NOMO-1 treated with dmso at 0.1 percent for 144 hours (cell line): Measurements from ENCODE around the gene TFDP1.

ENCODE experiments used
- DNase-seq: peaks from one replicate; lab custom pipeline; 2025; ENCODE audit not compliant: unreplicated experiment; lab: John Stamatoyannopoulos, UW

Gene TFDP1

GRCh38 chr13:113629866-113630265 lies 45.3 kb downstream of the TFDP1 start:
- DNase-seq, result no peak

DNA sequence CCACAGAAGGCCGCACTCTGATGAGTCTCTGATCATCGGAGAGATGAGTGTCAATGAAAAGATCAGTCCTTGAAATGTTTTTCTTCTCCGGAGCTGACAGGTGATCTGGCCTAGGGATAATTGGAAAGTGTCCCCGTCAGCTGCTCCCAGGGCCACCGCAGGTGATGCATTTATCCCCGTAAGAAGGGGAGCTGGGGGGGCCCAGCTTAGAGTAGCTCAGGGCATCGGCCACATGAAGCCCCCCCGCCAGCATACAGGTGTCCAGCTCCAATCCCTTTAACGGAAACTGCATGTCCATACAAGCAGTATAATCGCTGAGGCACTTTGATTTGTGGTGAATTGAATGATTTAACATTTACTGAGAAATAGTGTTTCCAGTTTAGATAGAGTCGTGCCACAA lies 45.7 kb downstream of the TFDP1 start:
- no peak for DNase-seq

GRCh38 chr13:113630804-113631203 lies 46.3 kb downstream of the TFDP1 start:
- no peak for DNase-seq

DNA sequence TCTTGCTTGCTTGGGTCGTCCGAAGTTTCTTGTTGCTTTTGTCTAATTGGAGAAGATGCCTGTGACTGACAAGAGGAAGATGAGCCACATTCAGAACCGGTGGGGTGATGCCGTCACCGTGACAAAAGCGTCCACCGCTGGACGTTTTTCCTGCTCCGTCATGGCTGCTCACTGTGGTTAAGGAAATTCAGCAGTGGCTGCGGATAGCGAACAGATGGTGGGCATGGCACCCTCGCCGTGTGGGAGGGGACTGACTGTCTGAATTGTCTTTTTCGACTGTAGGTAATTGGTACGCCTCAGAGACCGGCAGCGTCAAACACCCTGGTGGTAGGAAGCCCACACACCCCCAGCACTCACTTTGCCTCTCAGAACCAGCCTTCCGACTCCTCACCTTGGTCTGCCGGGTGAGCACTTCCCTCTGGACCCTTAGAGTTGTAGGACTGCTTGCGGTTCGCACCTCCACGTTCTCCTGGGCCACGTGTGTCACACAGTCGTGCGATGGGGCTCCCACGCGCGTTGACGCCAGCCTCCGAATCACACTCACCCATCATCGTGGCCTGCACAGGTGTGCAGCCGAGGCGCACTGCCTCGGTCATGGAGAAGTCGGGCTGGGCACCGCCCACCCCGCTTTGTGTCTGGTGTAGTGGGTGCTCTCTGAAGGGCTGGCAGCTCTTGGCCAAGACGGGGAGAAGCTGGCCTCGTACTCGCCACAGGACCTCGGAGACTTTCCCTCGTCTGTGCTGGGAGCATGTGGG lies 47.0 kb downstream of the TFDP1 start:
- DNase-seq, result no peak

GRCh38 chr13:113632706-113633484 lies 48.3 kb downstream of the TFDP1 start:
- no peak for DNase-seq

GRCh38 chr13:113633485-113633873 lies 48.9 kb downstream of the TFDP1 start:
- DNase-seq, result no peak

DNA sequence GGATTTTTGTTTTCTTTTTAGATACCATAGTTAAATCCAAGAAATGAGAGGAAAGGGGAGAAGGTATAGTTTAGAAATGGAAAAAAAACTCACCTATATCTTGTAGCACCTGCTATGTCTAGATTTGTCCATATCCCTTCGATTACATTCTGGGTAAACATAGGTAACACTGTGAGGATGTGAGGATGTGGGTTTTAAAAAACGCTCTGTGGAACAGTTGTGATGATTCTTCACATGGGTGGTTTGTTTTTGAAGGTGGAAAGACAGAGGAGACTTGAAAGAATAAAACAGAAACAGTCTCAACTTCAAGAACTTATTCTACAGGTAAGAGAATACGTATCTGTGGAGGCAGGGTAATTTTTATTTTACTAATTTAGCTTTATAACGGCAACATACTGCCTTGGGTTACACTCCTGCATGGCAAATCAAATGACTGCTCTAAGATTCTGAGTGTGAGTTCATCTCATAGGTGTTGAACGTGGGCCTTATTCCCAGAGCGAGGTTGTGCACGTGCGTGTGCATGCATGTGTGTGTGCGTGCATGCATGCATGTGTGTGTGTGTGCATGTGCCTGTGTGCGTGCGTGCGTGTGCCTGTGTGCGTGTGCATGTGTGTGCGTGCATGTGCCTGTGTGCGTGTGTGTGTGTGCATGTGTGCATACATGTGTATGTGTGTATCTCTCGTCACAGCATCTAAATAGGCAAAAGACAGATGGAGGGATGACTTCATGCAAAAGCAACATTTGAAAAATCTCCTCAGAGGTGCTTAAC lies 49.9 kb downstream of the TFDP1 start:
- no peak for DNase-seq

- no peak for DNase-seq
These were observed 50.5 kb downstream of the TFDP1 start for GRCh38 chr13:113635048-113635420.

DNA sequence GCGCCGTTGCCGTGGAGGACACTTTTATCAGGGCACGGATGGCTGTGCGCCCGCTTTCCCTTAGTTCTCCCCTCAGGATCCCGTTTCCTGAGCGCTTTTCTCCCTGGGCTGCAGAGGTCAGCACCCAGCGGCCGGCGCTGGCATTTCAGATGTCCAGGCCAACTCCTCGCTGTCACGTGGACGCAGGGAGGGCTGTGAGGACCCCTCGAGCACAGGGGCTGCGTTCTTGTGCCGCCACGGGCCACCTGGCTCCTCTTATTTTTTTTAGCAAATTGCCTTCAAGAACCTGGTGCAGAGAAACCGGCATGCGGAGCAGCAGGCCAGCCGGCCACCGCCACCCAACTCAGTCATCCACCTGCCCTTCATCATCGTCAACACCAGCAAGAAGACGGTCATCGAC lies 51.2 kb downstream of the TFDP1 start:
- no peak for DNase-seq

- DNase-seq, result no peak
These were observed 51.9 kb downstream of the TFDP1 start for GRCh38 chr13:113636266-113636963.

GRCh38 chr13:113637262-113638160 lies 53.0 kb downstream of the TFDP1 start:
- DNase-seq, result no peak

DNA sequence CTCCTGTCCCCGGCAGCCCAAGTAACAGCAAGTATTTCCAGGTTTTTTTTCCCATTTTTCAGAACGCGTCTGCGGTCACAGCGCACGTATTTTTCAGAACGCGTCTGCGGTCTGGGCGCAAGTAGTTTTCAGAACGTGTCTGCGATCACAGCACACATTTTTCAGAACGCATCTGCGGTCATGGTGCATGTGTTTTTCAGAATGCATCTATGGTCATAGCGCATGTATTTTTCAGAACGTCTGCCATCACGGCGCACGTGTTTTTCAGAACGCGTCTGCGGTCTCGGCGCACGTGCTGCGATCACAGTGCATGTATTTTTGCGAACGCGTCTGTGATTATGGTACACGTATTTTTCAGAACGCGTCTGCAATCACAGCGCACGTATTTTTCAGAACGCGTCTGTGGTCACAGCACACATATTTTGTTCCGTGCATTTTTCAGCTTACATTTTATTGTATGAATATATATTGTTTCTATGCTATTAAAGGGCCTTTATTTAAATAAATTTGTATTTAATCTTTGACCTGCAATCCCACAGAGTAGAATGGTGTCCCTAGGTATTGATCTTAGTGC lies 53.7 kb downstream of the TFDP1 start:
- DNase-seq, result no peak

DNA sequence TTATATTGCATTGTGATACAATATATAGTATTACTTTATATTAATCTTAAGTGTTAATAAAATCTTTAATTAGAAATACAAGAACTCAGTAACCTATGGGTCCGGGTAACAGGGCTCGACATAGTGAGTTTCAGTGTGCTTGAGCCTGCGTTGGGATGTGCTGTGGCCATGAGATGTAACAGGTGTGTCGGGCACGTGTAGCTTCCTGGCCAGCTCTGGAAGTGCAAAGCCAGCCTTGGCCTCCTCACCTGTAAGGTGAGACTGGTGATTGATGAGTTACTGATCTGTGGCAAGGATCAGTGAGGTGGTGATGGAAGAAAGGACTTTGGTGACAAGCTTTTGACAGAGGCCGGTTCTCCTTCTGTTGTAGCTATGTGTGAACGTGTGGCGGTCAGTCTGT lies 54.3 kb downstream of the TFDP1 start:
- no peak for DNase-seq

- no peak for DNase-seq
These were observed 55.2 kb downstream of the TFDP1 start for GRCh38 chr13:113639616-113640262.

GRCh38 chr13:113641426-113641825 lies 56.9 kb downstream of the TFDP1 start:
- DNase-seq, result no peak

DNA sequence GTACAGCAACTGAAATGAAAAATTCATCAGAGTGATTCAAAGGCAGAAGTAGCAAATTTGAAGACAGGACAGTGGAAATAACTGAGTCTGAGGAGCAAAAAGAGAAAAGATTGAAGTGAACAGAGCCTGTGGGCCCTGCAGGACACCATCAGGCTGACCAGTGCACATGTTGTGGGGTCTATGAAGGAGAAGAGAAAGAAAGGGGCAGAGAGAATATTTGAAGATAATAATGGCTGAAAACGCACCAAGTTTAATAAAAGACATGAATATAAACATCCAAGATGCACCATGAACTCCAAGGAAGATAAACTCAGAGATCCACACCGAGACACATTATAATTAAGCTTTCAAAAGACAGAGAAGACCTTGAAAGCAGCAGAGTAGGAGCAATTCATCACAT lies 58.0 kb downstream of the TFDP1 start:
- no peak for DNase-seq

DNA sequence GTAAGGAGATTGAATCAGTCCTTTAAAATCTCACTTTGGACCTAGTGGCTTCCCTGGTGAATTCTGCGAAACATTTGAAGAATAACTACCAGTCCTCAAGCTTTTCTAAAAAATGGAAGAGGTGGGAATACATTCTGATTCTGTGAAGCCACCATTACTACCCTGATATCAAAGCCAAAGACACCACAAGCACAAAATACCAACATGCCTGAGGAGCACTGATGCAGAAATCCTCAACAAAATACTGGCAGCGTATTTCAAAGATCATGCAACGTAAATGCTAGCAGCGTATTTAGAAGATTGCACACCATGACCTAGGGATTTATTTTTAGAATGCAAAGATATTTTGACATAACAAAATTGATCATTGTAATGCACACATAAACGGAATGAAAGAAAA lies 59.0 kb downstream of the TFDP1 start:
- DNase-seq, result no peak

DNA sequence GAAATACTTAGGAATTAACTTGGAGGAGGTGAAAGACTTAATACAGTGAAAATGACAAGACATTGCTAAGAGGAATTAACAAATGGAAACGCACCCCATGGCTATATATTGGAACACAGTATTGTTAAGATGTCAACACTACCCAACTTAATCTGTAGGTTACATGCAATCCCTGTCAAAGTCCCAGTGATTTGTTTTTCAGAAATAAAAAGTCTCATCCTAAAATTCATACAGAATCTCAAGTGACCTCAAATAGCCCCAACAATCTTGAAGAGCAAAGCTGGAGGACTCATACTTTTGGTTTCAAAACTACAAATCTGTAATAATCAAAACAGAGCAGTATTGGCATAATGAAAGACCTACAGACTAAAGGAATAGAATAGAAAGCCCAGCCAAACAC lies 60.2 kb downstream of the TFDP1 start:
- DNase-seq, result no peak

DNA sequence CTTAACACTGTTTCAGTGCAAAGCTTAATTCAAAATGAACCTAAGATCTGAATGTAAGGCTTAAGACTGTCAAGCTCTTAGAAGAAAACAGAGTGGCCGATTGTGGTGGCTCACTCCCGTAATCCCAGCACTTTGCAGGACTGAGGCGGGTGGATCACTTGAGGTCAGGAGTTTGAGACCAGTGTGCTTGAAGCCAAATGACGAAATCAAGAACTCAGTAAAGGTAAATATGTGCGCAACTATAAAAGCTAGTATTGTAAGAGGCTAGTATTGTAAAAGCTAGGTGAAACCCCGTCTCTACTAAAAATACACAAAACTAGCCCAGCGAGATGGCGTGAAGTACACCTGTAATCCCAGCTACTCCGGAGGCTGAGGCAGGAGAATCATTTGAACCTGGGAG lies 60.8 kb downstream of the TFDP1 start:
- no peak for DNase-seq
